GM19397 (cell line): ENCODE results near the gene TRPM2.
"Not testable (repeated sequence)": the region's sequence is repeated elsewhere in the genome, so short reads cannot be mapped to it uniquely, and the experiment has no call there.

Source experiments
- ATAC-seq: cut with Tn5 transposase; IDR thresholded peaks from one replicate; pipeline ENCODE4 v1.9.1; 2021; ENCODE audit warnings: mild to moderate bottlenecking, moderate library complexity; ENCODE audit not compliant: unreplicated experiment

Gene TRPM2

DNA sequence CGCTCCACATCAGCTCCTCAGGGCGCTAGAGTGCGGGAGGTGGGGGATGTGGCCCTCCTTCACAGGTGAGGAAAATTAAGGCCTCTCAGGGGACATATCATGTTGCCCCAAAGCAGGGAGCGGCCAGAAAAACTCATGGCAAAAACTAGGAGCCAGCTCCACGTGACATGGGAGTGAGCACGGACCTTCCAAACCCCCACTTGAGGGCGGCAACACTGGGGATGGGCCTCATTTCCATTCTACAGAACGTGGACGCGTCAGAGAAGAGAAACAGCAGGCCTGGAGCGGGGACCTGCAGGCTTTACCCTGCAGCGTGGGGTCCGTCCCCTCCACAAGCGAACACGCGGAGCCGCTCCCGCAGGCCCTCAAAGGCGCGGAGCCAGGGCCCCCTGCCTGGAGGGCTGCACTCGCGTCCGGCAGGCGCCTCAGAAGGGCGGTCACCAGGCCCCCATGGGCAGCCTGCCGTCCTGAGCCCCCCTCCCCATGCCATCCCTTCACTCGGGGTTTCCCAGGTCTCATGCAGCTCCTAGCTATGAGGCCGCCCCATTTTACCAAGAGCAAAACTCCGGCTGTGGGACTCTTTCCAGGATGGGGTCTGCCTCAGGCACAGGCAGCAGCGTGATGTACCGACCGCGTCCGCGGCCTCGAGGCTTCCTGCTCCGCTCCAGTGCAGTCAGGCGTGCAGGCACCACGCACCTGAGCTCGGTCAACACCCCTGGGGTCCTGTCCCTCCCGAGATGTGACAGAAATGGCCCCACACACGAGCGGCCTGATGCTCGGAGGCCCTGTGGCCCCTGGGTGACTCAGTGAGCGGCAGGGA is 19.7 kb upstream of the TRPM2 start:
- ATAC-seq, result no peak

DNA sequence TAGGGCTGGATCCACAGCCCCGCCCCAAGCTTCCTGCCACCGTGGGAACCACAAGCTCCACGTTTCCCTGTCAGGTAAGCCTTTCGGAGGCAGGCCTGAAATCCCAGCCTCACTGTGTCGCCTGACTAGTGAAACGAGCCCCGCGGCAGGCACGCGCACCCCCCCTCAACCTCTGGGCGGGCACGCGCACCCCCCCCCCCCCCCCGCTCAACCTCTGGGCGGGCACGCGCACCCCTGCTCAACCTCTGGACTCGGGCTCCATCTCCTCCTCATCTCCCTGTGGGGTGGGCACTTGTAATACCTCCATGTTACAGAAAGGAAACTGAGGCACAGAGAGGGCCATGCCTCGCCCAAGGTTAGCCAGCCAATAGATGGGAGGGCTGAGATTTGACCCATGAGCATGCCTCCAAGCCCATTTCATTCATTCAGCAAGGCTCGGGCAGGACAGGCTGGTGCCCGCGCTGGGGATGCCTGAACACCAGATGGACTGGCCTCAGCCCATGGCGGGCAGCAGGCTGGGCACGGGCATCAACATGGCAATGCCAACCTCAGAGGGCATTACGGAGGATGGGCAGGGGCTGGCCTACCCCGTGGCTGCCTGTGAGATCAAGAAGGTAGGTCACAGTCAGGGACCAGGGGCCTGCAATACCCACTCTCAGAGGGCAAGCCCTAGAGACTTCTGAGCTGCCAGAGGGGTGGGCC is 18.9 kb upstream of the TRPM2 start:
- no peak for ATAC-seq

DNA sequence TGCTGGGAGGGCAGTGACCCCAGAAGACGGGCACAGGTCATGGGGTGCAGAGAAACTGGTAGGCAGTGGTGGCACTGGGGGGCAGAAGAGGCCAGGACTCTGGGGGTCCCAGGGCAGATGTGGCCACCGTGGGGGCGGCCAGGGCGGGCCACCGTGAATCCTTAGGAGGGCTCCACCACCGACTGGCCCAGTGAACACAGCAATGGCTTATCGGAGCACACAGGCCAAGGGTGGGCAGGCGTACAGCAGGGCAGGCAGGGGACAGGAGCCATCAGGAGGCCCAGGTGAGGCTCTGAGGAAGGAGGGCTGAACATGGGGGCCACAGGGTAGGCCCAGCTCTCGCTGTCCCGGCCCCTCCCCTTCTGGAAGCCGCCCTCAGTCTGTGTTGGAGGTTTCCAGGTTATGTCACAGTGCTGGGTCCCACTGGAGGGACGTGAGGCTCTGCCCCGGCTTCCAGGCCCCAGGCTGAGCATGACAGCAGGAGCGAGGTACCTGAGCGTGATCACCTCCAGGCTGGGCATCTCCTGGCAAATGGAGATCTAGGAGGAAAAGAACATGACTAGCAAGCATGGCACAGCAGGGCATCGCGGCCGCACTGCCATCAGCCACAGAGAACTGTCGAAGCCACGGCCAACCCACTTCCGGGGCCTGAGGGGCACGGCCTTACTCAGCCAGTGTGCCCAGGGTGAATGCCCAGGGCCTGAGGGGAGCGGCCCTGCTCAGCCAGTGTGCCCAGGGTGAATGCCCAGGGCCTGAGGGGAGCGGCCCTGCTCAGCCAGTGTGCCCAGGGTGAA is 18.0 kb upstream of the TRPM2 start:
- no peak for ATAC-seq

GRCh38 chr21:44337449-44337848 is 16.0 kb upstream of the TRPM2 start:
- no peak for ATAC-seq

GRCh38 chr21:44337941-44338895 is 15.2 kb upstream of the TRPM2 start:
- no peak for ATAC-seq

DNA sequence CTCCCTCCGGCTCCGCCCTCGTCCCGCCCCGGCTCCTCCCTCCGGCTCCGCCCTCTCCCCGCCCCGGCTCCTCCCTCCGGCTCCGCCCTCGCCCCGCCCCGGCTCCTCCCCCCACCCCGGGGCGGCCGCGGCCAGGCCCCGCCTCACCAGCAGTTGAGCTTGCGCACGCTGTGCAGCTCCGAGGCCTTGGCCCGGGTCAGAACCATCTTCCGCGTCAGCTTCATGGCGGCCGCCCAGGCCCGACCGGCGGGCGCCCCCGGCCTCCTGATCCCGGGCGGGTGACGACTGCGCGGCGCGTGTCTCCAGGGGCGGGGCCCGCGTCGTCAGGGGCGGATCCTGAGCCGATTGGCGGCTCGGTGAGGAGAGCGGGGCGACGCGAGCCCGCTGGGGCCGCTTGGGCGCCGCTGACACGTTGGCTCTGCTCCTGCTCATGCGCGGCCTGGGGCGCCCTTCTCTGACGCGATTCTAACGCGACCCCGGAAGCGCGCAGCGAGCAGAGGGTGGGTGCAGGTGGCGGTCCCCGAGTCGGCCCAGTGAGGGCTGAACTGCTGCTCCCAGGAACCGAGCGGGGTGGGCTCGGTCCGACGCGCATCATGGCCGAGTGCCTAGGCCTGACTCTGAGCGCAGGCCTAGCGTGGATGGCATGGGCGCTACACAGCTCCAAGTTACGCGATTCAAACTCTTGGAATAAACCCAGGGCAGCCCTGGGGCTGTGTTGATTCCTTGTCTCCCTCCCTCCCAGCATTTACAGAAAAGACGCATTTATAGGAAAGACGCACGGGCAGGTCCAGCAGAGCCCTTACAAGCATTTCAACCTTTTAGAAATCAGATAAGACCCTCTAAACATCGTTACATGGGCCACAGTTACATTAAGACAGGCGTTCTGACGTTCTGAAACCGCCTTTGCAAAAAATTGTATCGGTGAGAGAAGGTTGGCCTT is 14.2 kb upstream of the TRPM2 start, which contains the start of gene CFAP410:
Gene CFAP410, minus strand, starts transcription at position 420 of the 940 bp plus-strand sequence. Its CDS starts 196 bp downstream, at position 224.
- peak; percentile 88 for ATAC-seq

GRCh38 chr21:44341726-44342458 is 11.5 kb upstream of the TRPM2 start:
- not testable (repeated sequence) for ATAC-seq

- ATAC-seq, result not testable (repeated sequence)
Measured at GRCh38 chr21:44342981-44343380, 10.4 kb upstream of the TRPM2 start.

GRCh38 chr21:44344541-44345183 is 8.8 kb upstream of the TRPM2 start:
- no peak for ATAC-seq

DNA sequence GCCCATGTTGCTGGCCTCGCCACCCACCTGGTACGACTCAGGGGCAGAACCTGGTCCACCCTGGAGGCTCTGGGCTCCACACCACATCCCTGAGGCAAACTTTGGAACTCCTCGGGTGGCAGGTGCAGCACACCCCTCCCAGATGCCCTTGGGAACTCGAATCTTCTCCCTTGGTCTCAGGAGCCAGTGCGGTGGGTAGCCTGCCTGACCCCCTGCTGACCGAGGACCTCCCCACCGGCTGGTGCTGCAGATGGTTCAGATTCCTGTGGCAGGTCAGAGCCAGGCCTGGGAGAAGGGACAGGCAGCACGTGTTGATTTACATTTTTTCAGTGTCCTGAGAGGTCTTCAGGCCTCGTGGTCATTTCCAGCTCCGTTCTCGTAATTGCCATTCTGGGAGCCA is 7.9 kb upstream of the TRPM2 start:
- ATAC-seq, result no peak

DNA sequence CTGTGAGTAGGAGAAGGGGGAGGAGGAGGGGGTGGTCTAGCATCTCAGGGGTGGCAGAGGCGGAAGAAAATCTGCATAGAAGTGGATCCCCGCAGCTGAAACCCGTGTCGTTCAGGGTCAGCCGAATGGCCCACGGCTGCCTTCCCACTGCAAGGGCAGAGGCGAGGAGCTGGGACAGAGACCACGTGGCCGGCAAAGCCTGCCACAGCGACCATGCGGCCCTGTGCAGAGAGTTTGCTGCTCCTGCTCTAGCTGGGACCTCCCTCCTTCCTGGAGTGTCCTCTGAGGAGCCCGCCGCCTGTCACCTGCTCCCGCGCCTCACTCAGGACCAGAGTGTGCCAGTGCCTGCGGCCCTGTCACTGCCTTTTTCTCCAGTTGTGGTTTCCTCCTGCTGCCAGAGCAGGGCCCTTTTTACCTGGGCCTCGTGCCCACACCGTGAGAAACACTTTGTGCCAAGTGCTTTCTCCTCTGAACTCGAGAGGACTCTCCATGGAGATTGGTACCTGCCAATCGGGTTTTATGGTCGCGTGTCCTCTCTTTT is 5.4 kb upstream of the TRPM2 start:
- no peak for ATAC-seq

GRCh38 chr21:44348861-44349260 is 4.6 kb upstream of the TRPM2 start:
- ATAC-seq, result no peak

- no peak for ATAC-seq
Measured at GRCh38 chr21:44349416-44349846, 4.0 kb upstream of the TRPM2 start.

DNA sequence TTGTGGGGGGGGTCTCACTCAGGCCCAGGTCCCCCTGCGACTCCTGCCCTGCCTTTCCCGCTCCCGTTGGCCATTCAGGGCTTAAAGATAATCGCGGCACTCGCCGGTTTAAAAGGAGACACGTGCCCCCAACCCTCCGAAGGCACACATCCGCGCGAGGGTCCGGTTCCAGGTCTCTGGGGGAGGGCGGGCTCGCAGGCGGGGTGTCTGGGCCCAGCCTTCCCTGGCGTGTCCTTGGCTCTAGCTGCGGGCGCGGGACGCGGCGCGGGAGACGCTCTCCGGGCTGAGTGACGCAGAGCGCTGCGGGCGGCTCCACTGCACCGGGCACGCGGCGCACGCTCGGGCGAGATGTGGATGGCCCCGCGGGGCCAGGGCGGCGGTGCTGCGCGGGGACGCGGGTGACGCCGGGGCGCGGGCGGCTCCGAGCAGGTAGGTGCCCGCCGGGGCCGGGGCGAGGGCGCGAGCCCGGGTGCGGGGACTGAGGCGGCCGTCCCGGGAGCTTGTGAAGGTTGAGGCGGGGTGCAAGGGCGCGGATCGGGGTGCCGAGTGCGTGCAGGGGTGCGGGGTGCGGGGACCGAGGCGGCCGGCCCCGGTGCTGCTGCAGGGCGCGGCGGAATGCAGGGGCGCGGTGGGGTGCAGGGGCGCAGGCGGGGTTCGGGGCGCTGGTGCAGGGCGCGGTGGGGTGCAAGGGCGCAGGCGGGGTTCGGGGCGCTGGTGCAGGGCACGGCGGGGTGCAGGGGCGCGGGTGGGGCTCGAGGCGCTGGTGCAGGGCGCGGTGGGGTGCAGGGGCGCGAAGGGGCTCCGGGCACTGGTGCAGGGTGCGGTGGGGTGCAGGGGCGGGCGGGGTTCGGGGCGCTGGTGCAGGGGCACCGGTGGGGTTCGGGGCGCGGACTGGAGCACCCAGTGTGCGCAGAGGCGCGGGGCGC is 3.3 kb upstream of the TRPM2 start:
- ATAC-seq, result no peak

DNA sequence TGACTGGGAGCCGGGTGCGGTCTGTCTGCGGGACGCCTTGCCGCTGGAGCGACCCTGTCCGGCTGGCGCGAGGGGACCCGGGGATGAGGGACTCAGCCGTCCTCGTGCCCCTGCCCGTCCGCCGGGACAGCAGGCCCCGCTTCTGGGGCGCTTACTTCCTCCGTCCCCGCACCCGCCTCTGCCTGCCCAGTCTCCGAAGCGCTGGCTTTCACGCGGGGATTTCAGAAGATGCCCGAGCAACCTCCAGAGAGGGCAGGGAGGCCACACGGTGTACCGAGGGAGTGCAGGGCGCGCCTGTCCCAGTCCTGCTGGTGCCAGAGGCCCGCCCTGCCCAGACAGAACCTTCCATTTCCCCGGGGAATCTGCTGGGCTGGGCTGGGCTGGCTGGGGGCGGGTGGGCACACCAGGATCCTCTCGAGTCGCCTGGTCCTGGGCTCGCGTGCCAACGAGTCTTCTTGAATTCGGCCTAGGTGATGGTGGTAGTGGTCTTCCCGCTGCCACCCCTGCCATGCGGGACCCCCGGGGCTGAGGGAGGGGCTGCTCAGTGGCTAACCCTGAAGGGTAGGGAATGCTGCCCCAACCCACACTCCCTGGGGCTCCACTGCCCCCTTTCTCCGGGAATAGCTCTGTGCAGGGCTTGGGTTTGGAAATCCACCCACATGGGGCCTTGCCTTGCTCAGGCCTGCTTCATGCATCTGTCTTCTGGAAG is 2.5 kb upstream of the TRPM2 start:
- ATAC-seq, result no peak
